Measurements from ENCODE around the gene JAG2.

- TF ChIP-seq CTCF (IDR thresholded peaks at IDR 0.05) (no peak), POLR2A (IDR thresholded peaks at IDR 0.05) (no peak)
Measured at GRCh38 chr14:105143451-105144025, 25.0 kb downstream of the JAG2 start.
